Activated T-helper 17 cell treated with anti-CD3 and anti-CD28 coated beads, Interleukin-2, amount 50 U/mL, for 72 hours (primary cell): ENCODE results near the gene KRTAP4-12. TPM values are rescaled to one million over a fixed set of nuclear protein-coding genes. Genes with fewer than 3 reads are reported as not detected.
A peak's percentile ranks its signal among the peaks of the same experiment; 100 is the strongest.
"Not testable (repeated sequence)": the region's sequence is repeated elsewhere in the genome, so short reads cannot be mapped to it uniquely, and the experiment has no call there.

ENCODE experiments used
- ATAC-seq: fragments of 150-1000 bp; cut with Tn5 transposase; replicated peaks from 2 replicates; pipeline ENCODE4 v1.10.0; 2021; ENCODE audit warnings: mild to moderate bottlenecking, moderate library complexity
- H3K27ac Mint-ChIP-seq: one replicate; pipeline ENCODE4 v1.8.0; 2022; ENCODE audit warnings: mixed read lengths
- H3K27me3 Mint-ChIP-seq: one replicate; pipeline ENCODE4 v1.8.0; 2022; ENCODE audit warnings: mixed read lengths
- H3K36me3 Mint-ChIP-seq: one replicate; pipeline ENCODE4 v1.8.0; 2022; ENCODE audit warnings: low read depth, mild to moderate bottlenecking, mixed read lengths
- H3K4me1 Mint-ChIP-seq: one replicate; pipeline ENCODE4 v1.8.0; 2022; ENCODE audit warnings: mixed read lengths
- H3K4me3 Mint-ChIP-seq: one replicate; pipeline ENCODE4 v1.8.0; 2022; ENCODE audit warnings: mild to moderate bottlenecking, mixed read lengths
- H3K9me3 Mint-ChIP-seq: one replicate; pipeline ENCODE4 v1.8.0; 2022; ENCODE audit warnings: mixed read lengths
- total RNA-seq, 2 donors: library from RNA; stranded (reverse); gene quantifications; one replicate each; pipeline ENCODE4 v1.2.3, GENCODE V29; 2022

KRTAP4-12 gene
- total RNA-seq, 2 donors from 2014 or later, result not detected

DNA sequence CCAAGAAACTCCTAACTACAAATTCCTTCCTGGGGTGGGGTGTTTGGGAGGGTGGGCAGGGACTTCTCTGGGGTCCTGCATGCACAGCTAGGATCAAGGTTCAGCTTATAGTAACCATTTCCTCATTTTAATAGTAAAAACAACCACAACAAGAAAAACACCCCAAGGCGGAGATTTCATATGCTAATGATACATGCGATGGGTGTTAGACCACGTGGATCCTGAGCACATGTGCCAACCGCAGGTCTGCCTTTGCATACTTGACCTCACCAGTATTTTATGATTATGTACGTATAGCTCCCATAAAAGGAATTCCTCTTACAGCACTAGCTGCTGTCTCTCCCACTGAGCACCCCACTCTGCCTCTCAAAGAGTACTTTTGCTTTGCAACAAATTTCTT, 7.7 kb downstream of the KRTAP4-12 start:
- Mint-ChIP-seq H3K27me3 (peaks cover 8% of the 10 kb centered on the region), H3K9me3 (no peaks in the 10 kb centered on the region), H3K4me1 (peaks cover 11% of the 10 kb centered on the region), H3K27ac (no peak overlapping the region), H3K4me3 (no peak overlapping the region), H3K36me3 (no peaks in the 10 kb centered on the region)
- ATAC-seq, result no peak

DNA sequence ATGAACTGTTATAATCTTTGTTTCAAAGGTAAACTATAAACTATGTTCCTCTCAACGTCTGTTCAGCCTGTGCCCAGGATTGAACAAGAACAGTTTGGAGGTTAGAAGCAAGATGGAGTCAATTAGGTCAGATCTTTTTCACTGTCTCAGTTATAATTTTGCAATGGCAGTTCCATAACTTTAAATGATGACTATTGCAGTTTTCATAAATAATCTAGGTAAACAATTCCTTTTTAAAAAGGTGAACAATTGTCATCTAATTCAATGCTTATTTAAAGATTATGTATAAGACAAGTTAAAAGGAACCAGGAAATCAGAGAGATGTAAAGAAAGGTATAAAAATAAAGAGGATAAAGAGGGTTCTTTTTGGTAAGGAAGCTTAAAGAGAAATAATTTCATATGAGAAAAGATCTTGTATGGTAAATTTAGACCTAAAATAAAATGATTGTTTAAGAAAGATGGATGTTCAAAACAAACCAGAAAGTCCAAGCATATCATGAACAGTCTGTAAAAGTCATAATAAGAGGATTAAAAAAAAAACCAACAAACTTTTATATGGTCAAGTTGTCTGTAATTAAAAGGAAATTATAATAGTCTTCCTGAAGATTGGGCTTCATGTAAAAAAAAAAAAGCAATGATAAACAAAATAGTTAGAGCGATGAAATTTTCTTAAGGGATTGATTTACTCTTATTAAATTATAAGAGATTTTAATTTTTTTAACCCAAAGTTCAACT, 12.7 kb downstream of the KRTAP4-12 start:
- Mint-ChIP-seq H3K27me3 (peaks cover 3% of the 10 kb centered on the region), H3K4me1 (no peaks in the 10 kb centered on the region), H3K27ac (no peak overlapping the region), H3K36me3 (no peaks in the 10 kb centered on the region), H3K9me3 (no peaks in the 10 kb centered on the region), H3K4me3 (no peak overlapping the region)
- ATAC-seq, result no peak

DNA sequence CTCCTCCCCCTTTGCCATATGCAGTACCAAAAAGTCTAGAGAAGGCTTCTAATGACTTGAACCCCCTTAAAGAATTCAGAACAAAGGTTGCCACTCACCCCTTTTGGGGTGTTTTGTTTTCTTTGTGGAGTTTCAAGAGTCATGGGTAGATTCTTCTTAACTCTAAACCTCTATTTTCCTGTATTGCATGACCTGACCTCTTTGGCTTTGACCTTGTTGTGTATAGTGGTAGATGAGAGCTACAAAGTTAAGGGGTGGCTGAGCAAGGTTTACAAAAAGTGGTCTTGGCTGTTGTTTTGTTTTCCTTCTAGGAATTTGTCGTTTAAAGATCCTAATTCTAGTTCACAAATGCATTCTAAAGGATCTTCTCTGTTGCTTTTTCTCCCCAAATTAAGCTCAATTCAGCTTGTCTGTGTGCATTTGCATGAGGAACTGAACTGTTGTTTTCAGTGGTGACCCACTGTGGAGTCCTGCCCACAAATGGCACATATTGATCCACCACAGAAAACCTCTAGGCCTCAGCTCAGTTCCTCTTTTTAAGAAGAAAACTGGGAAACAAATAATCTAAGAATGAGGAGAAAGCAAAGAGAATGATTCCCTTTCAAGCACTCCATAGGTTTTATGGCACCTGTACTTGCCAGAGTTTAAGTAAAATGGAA, 15.1 kb downstream of the KRTAP4-12 start:
- not testable (repeated sequence) for H3K36me3 Mint-ChIP-seq, H3K9me3 Mint-ChIP-seq, ATAC-seq, H3K27me3 Mint-ChIP-seq, H3K27ac Mint-ChIP-seq, H3K4me1 Mint-ChIP-seq
- H3K4me3 Mint-ChIP-seq, result peak overlapping the region; percentile 27

DNA sequence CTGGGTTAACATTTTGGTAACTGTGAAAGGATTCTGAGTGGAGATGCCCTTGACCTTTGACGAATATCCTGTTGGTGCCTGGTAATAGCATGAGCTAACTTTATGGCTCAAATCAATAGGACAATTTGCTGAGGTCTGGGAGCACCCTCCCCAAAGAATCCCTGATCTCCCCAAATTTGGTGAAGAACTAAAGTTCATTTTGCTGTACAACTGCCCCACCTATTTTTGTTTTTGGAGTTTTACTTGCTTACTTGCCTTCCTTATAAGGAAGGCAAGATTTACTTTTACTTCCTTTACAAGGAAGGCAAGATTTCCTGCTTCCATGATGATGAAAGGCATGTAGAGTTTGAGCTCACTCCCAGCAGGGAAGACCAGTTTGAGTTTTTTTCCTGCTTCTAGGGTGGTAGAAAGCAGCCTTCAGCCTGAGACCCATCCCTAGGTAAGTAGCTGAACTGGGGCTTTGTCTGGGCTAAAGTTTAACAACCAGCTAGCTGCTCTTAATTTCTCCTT, 16.0 kb downstream of the KRTAP4-12 start:
- Mint-ChIP-seq H3K27ac (no peak overlapping the region), H3K27me3 (no peaks in the 10 kb centered on the region), H3K4me1 (peaks cover 5% of the 10 kb centered on the region), H3K36me3 (no peaks in the 10 kb centered on the region), H3K9me3 (no peaks in the 10 kb centered on the region), H3K4me3 (peak overlapping the region; percentile 27)
- ATAC-seq, result no peak

DNA sequence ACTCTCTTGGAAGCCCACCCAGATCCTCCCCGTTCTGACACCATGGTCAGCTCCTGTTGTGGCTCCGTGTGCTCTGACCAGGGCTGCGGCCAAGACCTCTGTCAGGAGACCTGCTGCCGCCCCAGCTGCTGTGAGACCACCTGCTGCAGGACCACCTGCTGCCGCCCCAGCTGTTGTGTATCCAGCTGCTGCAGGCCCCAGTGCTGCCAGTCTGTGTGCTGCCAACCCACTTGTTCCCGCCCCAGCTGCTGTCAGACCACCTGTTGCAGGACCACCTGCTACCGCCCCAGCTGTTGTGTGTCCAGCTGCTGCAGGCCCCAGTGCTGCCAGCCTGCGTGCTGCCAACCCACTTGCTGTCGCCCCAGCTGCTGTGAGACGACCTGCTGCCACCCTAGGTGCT, 18.6 kb downstream of the KRTAP4-12 start, which contains the start of gene KRTAP4-9:
TSS of gene KRTAP4-9 (plus strand) at position 43 of the 400 bp plus-strand sequence. CDS start at position 43, 0 bp downstream.
- H3K9me3 Mint-ChIP-seq, H3K27ac Mint-ChIP-seq, H3K27me3 Mint-ChIP-seq: not testable (repeated sequence)

DNA sequence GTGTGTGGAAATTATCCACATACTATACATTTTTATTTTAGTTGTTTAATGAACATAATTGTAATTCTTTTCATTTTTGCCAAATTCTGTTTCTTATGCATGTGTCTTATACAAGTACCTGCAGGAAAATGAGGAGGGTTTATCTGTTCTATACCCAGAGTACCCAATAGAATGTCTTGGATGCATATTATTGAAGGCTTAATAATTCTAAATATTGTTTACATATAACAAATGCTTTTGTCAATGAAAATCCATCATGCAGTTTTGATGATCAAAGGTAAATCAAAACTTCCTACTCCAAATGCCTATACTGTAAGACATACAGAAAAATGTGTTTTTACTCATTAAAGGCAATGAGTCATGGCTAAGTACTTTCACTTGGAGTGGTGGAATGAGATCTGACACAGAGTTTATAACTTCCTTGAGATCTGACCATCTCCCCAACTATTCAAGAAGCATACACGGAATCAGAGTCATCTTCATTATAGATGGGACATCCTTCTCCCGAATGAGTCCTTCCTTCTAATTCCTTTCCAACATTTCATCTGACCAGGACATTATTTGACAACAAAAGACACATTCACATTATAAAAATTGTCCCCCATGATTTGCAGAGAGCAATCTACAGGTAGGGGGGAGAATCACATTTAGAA, 19.5 kb downstream of the KRTAP4-12 start:
- H3K4me3 Mint-ChIP-seq, H3K36me3 Mint-ChIP-seq, H3K4me1 Mint-ChIP-seq, H3K9me3 Mint-ChIP-seq, H3K27me3 Mint-ChIP-seq, H3K27ac Mint-ChIP-seq: not testable (repeated sequence)
- ATAC-seq, result peak; percentile 73

More for the DNA sequence above, 18.6 kb downstream of the KRTAP4-12 start, which contains the start of gene KRTAP4-9:
- H3K36me3 Mint-ChIP-seq, H3K4me3 Mint-ChIP-seq, ATAC-seq, H3K4me1 Mint-ChIP-seq: not testable (repeated sequence)

DNA sequence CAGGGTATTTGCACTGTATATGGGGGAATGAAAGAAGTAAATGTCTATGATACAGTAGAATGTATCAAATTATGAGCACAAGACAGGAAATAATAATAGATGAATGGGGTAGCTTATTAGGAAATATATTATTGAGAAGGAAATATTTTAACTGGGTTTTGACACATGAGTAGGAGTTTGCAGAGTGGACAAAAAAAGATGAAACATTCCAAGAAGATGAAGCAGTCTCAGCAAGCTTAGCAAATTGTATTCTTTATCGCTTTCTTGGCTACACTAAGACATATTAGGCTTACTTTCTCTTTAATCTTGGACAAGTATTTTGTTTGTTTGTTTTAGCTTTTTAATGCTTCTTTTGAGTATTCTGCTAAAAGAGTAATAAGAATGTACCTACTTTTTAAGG, 20.1 kb downstream of the KRTAP4-12 start:
- Mint-ChIP-seq H3K27me3 (no peaks in the 10 kb centered on the region), H3K27ac (no peak overlapping the region), H3K4me1 (peaks cover 5% of the 10 kb centered on the region), H3K9me3 (no peaks in the 10 kb centered on the region), H3K4me3 (no peak overlapping the region), H3K36me3 (no peaks in the 10 kb centered on the region)
- ATAC-seq, result no peak

DNA sequence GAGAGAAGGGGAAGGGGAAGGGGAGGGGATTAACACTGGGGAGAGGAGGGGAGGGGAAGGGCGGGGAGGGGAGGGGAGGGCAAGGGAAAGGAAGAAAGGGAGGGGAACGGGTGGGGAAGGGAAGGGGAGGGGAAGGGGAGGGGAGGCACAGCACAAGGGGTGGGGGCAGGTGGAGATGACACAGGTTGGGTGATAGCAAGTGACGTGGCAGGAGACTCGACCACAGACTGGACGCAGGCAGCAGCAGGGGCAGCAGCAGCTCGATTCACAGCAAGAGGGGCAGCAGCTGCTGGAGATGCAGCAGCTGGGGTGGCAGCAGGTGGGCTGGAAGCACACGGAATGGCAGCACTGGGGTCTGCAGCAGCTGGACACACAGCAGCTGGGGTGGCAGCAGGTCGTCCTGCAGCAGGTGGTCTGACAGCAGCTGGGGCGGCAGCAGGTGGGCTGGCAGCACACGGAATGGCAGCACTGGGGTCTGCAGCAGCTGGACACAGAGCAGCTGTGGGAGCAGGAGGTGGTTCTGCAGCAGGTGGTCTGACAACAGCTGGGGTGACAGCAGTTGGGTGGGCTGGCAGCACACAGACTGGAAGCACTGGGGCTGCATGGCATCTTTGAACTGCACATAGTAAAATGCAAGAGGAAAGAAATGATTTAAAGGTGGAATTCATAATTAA, 22.3 kb downstream of the KRTAP4-12 start, which contains the start of gene KRTAP4-16:
TSS of gene KRTAP4-16 (minus strand) at position 624 of the 674 bp plus-strand sequence. CDS start at position 624, 0 bp downstream.
- Mint-ChIP-seq H3K36me3 (no peaks in the 10 kb centered on the region), H3K4me1 (peaks cover 5% of the 10 kb centered on the region), H3K4me3 (no peak within 1 kb of the TSS), H3K9me3 (no peaks in the 10 kb centered on the region), H3K27me3 (peaks cover 11% of the 10 kb centered on the region), H3K27ac (no peak within 1 kb of the TSS)
- no peak for ATAC-seq

DNA sequence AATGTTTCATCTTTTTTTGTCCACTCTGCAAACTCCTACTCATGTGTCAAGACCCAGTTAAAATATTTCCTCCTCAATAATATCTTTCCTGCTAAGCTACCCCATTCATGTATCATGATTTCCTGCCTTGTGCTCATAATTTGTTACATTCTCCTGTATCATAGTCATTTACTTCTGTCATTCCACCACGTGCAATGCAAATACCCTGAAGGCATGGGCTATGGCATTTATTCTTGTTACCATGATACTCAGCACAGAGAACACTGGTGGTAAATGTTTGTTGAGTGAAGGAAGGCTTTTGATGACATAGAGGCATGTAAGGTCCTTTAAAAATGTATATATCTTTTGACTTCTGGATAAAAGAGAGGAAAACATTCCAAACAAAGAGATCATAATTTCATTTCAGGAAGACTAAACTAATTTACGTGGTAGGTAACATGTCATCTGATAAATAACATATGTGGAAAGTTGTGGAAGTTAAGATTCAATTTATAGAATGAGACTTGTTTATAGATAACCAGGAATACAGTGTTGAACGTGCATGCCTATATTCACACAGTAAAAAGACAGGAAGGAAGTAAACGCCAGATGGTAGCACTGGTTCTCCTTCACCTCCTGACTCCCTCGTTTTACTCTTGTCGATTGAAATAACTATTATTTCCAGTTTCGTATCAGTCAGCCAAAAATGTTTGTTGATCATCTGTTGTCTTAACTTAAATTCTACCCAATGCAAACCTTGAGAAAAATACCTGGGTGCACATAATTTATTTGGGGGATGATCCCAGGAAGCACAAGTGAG, 24.1 kb downstream of the KRTAP4-12 start:
- not testable (repeated sequence) for ATAC-seq, H3K4me1 Mint-ChIP-seq, H3K9me3 Mint-ChIP-seq, H3K36me3 Mint-ChIP-seq, H3K27ac Mint-ChIP-seq, H3K4me3 Mint-ChIP-seq
- H3K27me3 Mint-ChIP-seq, result peaks cover 15% of the 10 kb centered on the region

DNA sequence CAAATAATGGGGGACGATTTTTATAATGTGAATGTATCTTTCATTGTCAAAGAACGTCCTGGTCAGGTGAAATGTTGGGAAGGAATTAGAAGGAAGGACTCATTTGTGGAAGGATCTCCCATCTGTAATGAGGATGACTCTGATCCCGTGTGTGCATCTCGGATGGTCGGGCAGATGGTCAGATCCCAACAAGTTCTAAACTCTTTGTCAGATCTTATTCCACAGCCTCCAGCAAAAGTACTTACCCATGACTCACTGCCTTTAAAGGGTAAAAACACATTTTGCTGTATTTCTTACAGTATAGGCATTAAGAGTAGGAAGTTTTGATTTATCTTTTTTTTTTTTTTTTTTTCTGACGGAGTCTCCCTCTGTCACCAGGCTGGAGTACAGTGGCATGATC, 25.5 kb downstream of the KRTAP4-12 start:
- Mint-ChIP-seq H3K4me1 (no peaks in the 10 kb centered on the region), H3K27me3 (peaks cover 15% of the 10 kb centered on the region), H3K9me3 (no peaks in the 10 kb centered on the region), H3K27ac (no peak overlapping the region), H3K36me3 (no peaks in the 10 kb centered on the region), H3K4me3 (no peak overlapping the region)
- no peak for ATAC-seq

DNA sequence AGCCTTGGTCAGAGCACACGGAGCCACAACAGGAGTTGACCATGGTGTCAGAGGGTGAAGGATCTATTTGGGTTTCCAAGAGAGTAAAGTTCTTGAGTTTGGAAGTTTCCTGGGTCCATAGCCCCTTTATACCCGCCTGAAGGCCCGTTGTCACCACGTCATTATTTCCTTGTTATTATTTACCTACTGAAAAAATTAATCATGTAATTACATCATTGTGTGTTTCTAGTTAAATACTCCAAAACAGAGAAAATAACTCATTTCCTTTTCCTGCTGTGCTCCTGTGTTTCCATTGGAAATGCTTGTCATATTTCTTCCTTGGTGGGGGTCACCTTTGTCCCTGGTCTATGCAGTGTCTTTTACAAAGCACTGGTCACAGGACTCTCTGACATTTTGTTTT, 25.9 kb downstream of the KRTAP4-12 start, which contains the start of gene KRTAP4-8:
TSS of gene KRTAP4-8 (minus strand) at position 101 of the 400 bp plus-strand sequence. CDS start at position 43, 58 bp downstream.
- Mint-ChIP-seq H3K27me3 (peaks cover 15% of the 10 kb centered on the region), H3K36me3 (no peaks in the 10 kb centered on the region), H3K4me1 (no peaks in the 10 kb centered on the region), H3K4me3 (no peak within 1 kb of the TSS), H3K9me3 (no peaks in the 10 kb centered on the region), H3K27ac (no peak within 1 kb of the TSS)
- no peak for ATAC-seq

DNA sequence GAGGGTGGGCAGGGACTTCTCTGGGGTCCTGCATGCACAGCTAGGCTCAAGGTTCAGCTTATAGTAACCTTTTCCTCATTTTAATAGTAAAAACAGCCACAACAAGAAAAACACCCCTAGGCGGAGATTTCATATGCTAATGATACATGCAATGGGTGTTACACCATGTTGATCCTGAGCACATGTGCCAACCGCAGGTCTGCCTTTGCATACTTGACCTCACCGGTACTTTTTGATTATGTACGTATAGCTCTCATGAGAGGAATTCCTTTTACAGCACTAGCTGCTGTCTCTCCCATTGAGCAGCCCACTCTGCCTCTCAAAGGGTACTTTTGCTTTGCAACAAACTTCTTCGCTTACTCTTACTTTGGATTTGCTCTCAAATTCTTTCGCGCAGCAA, 27.9 kb downstream of the KRTAP4-12 start:
- Mint-ChIP-seq H3K27me3 (peaks cover 15% of the 10 kb centered on the region), H3K9me3 (no peaks in the 10 kb centered on the region), H3K27ac (no peak overlapping the region), H3K4me3 (no peak overlapping the region), H3K36me3 (no peaks in the 10 kb centered on the region), H3K4me1 (no peaks in the 10 kb centered on the region)
- no peak for ATAC-seq

DNA sequence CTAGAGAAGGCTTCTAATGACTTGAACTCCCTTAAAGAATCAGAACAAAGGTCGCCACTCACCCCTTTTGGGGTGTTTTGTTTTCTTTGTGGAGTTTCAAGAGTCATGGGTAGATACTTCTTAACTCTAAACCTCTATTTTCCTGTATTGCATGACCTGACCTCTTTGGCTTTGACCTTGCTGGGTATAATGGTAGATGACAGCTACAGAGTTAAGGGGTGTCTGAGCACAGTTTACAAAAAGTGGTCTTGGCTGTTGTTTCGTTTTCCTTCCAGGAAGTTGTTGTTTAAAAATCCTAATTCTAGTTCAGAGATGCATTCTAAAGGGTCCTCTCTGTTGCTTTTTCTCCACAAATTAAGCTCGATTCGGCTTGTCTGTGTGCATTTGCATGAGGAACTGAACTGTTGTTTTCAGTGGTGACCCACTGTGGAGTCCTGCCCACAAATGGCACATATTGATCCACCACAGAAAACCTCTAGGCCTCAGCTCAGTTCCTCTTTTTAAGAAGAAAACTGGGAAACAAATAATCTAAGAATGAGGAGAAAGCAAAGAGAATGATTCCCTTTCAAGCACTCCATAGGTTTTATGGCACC, 35.1 kb downstream of the KRTAP4-12 start:
- not testable (repeated sequence) for H3K9me3 Mint-ChIP-seq, H3K4me3 Mint-ChIP-seq

More for the DNA sequence above, 35.1 kb downstream of the KRTAP4-12 start:
- H3K36me3 Mint-ChIP-seq, H3K27ac Mint-ChIP-seq, H3K4me1 Mint-ChIP-seq, ATAC-seq: not testable (repeated sequence)
- peaks cover 20% of the 10 kb centered on the region for H3K27me3 Mint-ChIP-seq
